NCI-H2196 treated with DMSO at 0.1 percent for 48 hours (cell line): ENCODE data around the gene DENND10.

Source experiments
- DNase-seq: peaks from one replicate; lab custom pipeline; 2025; ENCODE audit not compliant: unreplicated experiment; lab: John Stamatoyannopoulos, UW

DENND10 gene, protein sequence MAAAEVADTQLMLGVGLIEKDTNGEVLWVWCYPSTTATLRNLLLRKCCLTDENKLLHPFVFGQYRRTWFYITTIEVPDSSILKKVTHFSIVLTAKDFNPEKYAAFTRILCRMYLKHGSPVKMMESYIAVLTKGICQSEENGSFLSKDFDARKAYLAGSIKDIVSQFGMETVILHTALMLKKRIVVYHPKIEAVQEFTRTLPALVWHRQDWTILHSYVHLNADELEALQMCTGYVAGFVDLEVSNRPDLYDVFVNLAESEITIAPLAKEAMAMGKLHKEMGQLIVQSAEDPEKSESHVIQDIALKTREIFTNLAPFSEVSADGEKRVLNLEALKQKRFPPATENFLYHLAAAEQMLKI

DNA sequence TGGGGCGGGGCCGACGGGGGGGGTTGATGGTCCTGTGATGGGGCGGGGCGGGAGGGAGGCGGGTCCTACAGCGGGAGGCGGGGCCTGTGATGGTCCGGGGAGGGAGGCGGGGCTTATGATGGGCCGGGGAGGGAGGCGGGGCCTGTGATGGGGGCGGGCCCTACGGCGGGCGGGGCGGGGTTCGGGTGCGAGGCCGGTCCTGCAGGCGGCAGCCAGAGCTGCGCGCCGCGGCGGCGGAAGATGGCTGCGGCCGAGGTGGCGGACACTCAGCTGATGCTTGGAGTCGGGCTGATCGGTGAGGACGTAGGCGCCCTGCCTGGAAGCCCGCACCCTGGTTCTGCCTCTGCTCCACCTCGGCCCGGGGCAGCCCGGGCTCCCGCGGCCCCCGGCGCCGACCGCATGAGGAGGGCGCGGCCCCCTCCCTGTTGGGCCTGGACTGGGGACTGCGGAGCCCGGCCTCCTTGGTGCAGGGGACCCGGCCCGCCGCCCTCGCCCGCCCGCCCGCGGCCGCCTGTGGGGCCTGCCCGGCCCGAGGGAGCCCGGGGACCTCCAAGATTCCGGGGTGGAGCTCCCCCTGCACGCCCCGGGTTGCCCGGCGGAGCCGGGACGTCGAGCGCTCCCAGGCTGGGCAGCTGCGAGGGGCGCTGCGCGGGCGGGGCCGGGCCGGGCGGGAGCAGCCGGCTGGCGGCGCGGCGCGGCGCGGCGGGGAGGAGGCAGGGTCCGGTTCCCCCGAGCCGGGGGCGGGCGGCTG is at the start of gene DENND10:
DENND10 (plus strand) TSS at position 211 of the 751 bp plus-strand sequence; CDS start at position 241, 30 bp downstream.
- no peak for DNase-seq

DNA sequence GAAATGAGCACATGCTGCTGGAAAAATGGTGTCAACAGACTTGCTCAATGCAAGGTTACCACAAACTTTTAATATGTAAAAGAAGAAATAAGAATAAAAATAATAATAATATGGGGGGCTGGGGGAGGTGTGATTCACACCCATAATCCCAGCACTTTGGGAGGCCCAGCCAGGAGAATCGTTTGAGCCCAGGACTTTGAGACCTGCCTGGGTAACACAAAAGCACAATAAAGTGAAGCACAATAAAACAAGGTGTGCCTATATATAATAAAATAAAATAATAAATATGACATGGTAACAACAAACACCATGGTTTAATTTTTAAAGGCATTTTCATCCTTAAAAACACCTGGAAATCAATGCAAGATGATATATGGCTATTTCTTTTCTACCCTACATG is 48.4 kb upstream of the DENND10 start:
- DNase-seq, result no peak

DNA sequence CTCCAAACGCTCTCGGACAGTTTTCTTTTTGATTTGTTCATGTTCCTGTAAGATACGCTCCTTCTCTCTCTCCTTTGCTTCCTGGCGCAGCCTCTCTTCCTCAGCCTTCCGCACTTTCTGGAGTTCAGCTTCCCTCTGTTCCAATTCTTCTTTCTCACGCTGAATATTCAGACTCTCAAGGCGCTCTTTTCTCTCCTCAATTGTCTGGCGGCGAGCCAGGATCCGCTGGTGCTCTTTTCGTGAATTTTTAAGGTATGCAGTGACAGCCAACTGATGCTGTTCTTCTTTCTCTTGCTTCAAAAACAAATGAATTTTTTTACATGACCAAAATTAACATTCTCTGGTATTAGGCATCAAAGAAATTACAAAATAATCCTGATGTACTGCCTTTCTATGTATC is 45.9 kb upstream of the DENND10 start:
- no peak for DNase-seq

DNA sequence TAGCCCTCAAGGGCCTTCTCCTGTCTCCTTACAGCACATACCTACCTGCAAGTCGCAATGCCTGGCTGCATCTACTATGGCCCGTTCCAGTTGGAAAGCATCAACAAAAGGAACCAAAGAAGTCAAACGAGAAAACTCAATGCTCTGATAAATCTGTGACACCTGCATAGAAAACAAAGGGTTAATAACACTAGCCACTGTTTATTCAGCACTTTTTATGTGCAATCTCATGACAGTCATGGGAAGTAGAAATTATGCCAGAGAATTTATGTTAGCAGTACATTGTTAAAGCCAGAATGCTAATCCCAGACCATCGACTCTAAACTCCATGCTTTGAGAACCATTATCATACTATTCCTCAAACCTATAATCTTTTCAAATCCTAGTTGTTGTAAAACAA is 44.4 kb upstream of the DENND10 start:
- DNase-seq, result no peak

DNA sequence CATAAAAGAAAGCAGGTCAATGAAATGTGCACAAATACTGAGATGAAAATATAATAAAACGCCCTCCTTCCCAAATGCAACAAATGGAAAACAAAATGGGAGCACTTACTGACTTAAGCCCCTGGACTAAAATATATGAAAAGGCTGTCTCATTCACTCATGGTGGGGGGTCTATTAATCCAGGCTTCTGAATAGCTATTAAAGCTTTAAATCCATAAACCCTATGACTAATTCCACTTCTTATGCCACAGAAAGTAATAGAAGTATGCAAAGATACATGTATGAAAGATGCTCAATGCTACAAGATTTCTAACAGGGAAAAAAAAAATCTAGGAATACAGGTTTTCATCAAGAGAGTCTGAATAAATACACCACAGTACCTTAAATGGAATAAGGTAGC is 43.8 kb upstream of the DENND10 start:
- no peak for DNase-seq

DNA sequence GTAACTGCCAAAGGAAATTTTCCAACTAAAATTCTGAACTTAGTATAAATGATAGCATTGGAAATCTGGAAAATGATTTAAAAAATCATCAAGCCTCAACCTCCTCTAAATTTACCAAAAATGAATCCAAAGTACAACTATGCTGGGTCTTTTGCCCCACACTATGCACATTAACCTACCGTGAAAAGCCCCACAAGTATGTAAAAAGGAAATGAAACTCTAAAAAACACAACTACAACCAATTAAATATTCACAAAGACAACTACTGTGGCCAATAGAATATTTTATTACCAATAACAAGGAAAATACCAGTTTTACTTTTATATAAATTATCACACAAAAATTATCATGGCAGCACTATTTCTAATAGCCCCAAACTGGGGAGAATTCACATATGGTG is 42.6 kb upstream of the DENND10 start:
- DNase-seq, result no peak

DNA sequence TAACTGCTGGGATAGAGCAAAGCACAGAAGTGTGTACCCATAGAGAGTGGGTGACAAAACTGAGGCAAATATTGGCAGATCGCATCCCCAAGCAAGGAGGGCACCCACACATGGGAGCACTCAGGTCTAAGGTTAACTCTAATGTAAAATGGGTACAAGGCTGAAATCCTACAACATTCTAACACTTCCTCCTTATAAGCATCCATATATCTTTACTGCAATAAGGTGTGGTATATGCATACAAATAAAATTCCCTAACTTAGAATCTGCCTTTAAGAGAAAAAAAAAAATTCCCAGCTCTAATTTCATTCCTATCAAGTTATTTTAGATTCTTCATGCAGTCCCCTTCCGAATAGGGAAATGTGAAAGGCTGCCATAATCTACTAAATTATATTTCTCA is 42.0 kb upstream of the DENND10 start:
- no peak for DNase-seq

DNA sequence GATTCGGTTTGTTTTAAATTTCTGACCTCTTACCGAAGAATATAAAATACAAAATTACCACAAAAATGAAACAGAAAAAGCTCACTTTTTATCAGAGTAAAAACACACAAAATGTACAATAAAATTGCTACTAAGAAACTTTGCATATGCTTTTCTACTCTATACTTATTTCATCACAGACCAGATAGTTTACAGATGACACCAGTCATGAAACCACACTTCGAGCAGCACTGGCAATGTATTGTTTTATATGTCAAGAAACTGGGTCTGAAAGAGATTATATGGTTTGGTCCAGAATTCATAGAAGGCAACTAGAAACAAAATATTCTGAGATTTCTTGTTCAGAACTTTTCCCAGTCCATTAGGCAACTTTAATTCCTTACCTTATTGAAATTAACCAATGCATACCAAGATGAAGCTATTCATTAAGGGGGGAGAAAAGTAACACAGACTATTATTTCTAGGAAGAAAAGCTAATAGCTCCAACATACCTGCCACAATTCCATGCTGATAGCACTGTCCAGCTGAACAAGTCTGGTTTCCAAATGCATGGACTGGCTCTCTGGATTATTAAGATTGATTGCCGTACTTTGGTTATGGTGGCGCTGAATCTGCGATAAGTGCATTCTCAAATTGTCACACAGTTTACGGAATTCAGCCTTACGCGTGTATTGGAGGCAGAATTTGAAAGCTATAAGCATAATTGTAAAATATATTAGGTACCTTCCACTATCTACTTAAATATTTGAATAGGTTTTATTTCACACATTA is 33.3 kb upstream of the DENND10 start:
- DNase-seq, result no peak

DNA sequence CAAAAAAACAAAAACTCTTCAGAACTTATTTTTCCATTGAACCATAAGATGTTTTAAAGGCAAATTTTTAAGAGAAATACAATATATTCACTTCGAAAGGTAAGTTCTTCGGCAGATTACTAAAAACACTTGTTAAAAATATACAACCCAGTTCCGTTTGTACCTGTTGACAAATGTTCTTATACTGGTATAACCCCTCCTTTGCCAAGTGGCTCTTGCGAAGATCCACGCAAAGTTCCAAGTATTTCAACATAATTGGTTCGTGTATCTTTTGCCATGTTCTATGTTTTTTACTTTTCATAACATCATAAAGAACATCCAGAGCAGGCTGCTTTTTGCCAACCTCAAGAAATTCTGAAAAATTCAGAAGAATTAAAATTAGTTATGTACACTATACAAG is 30.3 kb upstream of the DENND10 start:
- DNase-seq, result no peak

DNA sequence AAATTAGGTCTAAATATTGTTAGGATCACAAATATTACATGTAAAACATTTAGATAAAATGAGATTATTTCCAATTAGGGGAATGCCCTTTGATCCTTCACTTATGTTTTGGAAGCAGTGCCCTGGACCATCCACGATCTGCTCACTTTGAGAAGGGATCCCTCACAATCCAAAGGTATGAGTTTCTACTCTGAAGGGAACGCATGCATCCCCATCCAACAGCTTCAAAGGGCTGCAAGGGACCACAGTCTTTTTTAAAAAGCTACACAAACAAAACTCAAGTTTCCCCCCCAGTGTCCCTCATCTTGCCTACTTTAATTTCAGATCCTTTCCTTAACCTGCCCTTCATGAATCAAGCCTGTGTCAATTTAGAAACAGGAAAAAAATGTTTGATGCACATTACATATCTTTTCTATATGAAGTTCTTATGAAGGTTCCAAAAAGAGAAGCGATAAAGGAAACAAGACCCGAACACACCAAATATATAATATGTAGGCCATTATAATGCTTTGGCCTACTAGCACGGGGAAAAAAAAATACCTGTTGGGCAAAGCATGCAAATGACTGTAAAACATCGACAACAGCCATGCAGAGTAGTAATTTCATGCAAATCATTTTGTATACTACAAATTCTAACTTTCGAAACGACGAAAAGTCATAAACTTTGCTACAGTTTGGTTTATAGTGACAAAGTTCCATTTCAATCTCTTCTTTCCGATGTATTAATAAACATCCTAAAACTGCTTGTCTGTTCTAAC is 25.3 kb upstream of the DENND10 start:
- DNase-seq, result no peak

DNA sequence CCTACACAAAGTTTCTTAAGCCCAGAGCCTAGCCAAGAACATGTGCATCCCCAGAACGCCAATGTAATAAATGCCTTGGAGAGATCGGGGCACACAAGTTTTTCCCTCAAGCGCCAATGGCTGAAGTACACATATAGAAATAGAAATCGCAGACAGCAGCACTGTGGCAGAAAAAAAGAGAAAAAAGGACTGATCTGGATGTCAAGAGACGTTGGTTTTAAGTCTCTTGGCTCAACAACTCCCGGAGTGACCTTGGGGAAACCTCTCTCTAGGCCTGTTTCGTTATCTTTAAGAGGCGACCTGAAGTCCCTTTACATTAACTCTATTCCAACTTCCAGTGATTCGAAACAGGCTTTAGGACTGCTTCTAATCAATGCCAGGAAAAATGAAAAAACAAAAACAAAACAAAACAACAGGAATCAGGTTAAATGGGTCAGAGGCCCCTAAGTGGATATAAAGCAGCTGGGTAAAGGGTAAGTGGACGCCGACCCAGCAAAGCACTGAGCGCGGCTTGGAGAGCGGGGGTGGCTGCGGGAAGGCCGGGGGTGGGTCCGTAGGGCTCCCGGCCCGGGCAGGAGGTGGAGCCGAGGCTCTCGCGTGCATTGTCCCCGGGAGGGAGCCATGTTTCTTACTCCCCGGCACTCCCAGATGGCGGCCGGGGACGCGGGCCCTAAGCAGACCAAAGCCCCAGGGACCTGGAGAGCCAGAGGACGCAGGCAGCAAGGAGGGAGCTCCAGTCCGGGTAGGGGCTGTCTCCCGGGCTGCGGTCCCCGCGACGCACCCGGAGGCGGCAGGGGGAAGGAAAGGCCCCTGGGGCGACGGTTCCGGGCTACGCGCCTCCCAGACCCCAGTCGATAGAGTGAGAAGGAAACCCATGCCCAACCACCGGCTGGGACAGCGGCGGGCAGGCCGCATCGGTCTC is 24.1 kb upstream of the DENND10 start:
- no peak for DNase-seq

DNA sequence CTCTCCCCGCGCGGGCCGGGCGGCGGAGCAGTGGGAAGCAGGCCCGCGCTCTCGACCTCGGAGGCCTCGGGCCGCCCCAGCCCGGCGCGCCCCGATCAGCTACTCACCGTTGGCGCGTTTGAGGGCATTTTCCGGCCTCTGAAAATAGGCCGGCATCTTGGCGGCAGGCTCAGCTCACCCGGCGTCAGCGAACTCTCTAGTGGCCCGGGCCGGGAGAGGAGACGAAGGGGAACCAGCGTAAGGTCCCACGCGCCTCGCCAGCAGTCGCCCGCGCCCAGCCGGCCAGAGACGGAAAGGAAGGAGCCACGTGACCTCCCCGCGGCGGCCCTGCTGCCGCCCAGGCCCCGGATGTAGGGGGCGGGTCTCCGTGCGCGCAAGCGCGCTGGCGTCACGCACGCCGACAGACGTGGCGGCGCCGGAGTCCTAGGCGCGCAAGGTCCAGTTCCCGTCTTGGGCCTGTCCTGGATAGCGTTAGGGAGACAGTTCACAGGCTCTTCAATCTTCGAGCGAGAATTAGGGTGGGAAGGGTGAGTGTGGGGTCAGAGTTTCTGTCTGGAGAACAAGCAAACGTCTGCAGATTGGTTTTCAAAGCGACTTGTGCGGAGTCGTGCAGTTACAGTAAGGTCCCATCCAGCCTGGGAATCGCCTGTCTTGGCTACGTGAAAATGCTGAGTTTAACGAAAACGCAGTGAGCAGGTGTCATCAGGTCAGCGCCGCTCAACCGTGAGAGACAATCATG is 23.2 kb upstream of the DENND10 start, which contains the start of gene EIF3A:
EIF3A (minus strand) TSS at position 297 of the 739 bp plus-strand sequence; CDS start at position 156, 141 bp downstream.
- DNase-seq, result peak; percentile 53

DNA sequence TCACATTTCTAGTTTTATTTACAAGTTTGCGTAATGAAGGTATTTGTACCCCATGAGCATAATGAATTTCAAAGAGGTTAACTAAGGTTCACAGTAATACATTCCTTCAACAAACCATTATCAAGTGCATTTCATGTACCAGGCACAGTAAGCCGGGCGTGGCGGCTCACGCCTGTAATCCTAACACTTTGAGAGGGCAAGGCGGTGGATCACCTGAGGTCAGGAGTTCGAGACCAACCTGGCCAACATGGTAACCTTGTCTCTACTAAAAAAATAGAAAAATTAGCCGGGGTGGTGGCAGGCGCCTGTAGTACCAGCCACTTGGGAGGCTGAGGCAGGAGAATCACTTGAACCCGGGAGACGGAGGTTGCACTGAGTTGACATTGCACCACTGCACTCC is 19.0 kb upstream of the DENND10 start:
- DNase-seq, result no peak

DNA sequence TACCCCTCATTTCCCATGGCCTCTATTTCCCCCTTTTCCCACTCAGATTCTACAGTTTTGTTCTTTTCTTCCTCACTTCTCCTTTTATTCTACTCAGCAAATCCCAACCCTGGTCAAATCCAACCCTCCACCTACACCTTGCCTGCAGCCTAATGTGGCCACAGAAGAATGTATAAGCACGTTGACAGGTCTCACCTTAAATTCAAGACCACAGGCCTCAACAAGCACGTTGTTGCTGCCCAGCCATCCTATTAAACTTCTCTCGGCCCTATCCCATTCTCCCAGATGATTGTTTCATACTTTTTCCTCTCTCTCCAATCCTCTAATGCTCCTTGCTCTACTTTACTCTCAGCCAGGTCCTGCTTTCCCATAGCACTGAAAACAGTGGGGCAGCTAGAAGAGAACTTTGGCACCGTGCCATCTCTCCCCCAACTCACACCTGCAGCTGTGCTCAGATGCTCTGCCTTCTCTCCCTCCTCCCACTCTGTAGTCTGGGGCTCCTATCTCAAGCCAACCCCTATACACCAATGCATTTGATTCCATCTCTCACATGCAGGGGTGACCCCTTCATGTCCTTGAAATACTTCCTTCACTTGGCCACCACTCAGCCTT is 16.5 kb upstream of the DENND10 start:
- no peak for DNase-seq

DNA sequence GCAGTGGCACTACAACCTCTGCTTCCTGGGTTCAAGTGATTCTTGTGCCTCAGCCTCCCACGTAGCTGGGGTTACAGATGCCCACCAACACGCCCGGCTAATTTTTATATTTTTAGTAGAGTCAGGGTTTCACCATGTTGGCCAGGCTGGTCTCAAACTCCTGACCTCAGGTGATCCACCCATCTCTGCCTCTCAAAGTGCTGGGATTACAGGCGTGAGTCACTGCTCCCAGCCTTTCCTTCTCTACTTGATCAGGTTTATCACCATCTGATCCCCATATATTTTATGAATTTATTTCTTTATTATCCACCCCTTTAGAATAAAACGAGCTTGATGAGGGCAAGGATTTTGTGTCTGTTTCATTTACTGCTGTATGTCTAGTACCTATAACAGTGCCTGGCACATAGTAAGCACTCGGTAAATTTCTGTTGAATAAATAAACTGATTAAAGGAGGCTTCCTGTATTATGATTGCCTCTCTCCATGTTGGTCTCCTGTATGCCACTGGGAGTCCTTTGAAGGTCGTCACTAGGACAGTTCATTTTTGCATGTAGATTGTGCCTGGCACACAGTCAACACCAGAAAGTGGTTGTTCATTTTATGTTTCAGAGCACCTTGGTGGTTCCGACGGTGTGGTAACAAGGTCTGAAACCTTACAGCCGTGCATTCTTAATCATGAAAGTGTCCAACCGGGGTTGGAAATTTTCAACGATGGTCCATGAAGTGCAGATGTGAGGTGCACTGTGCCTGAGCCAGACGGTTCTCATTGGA is 13.7 kb upstream of the DENND10 start:
- DNase-seq, result no peak

DNA sequence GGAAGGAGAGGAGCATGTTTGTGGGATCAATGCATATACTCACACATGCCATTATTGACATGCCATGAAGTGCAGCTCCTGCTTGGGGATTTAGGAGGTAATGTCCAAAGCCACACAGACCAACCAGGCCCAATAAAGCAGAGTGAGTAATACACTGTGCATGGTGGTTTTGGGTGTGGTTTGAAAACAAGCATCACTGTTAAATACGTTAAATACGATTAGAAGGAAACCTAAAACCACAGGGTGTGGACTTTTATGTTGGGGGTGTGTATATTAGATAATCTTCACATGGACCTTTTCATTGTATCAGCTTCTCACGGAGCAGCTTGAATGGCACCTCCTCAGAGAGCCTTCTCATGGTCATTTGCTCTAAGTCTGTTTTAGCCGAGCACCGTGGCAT is 12.9 kb upstream of the DENND10 start:
- no peak for DNase-seq

DNA sequence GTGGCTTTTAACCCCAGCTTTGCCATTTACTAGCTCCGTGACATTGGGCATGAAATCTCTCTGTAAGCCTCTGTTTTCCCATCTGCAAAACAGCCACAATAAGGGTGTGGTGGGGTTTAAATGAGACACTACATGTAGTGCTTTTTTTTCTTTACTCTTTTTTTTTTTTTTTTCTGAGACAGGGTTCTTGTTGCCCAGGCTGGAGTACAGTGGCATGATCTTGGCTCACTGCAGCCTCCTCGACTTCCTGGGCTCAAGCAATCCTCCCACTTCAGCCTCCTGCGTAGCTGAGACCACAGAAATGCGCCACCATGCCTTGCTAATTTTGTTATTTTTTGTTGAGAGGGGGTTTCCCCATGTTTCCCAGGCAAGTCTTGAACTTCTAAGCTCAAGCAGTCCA is 8.3 kb upstream of the DENND10 start:
- DNase-seq, result no peak
